22Rv1 (cell line): ENCODE results near the gene WWC1.

Experiments used
- H3K27ac ChIP-seq: fragments of 450-650 bp; 2 replicates; pipeline ENCODE4 v1.5.1; 2017
- CTCF ChIP-seq: fragments of 450-650 bp; IDR thresholded peaks from 2 replicates; pipeline ENCODE4 v1.5.1; 2017; ENCODE audit warnings: mild to moderate bottlenecking
- ZFX ChIP-seq: fragments of 450-650 bp; IDR thresholded peaks from 2 replicates; pipeline ENCODE4 v1.6.1; 2017; ENCODE audit warnings: antibody characterized with exemption, borderline replicate concordance

The WWC1 gene

GRCh38 chr5:168474319-168474718 is 182.9 kb downstream of the WWC1 start:
- no peak overlapping the region for H3K27ac ChIP-seq
- no peak for TF ChIP-seq ZFX

GRCh38 chr5:168477060-168477459 is 185.6 kb downstream of the WWC1 start:
- no peak overlapping the region for H3K27ac ChIP-seq
- no peak for TF ChIP-seq CTCF
- no peak for TF ChIP-seq ZFX

DNA sequence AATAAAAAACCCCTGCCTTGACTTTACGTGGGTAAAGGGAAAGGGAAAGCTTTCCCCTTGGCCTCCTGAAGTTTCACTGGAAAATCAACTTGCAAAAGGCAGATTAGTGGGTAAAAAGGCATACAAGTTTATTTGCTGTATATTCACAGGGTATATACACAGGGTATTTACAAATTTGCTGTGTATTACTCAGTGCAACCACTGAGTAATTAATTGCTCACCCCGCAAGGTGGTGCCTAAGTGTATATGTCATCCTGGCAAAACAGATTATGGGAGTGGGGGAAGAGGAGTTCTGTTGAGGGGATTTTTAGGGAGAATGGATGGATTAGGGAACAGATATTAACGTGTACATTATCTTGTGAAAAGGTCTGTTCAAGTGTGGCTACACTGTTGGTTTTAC is 187.7 kb downstream of the WWC1 start:
- no peak overlapping the region for H3K27ac ChIP-seq
- TF ChIP-seq ZFX (no peak), CTCF (no peak)

DNA sequence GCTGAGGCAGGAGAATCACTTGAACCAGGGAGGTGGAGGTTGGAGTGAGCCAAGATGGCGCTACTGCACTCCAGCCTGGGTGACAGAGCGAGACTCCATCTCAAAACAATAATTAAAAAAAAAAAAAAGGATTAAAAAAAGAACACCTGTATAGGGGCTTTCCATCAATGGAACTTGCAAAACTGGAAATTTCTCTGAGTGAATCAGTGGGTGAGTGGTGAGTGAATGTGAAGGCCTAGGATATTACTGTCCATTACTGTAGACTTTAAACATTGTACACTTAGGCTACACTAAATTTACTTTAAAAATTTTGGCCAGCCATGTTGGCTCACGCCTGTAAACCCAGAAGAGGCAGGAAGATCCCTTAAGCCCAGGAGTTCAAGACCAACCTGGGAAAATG is 189.2 kb downstream of the WWC1 start:
- no peak for TF ChIP-seq ZFX
- TF ChIP-seq CTCF, result no peak
- no peak overlapping the region for H3K27ac ChIP-seq

DNA sequence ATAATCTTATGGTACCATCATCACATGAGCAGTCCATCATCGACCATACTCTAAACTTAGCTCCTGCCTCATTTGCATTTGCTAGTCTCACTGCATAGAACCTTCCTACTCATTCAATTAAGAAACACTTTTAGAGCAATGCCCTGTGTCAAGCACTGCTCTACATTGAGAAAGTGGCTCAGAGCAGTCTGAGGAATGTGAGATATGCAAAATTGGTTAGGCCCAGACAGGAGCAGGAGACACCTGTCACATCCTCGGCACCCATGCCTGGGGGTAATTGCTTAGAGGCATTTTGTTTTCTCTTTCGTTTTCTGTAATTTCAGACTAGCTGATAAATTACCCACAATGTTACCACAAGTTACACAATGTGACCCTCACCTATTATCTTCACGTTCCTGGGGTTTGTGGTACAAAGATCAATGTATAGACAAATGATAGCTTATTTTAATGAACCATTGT is 189.9 kb downstream of the WWC1 start:
- TF ChIP-seq ZFX, result no peak
- TF ChIP-seq CTCF, result no peak
- no peak overlapping the region for H3K27ac ChIP-seq

DNA sequence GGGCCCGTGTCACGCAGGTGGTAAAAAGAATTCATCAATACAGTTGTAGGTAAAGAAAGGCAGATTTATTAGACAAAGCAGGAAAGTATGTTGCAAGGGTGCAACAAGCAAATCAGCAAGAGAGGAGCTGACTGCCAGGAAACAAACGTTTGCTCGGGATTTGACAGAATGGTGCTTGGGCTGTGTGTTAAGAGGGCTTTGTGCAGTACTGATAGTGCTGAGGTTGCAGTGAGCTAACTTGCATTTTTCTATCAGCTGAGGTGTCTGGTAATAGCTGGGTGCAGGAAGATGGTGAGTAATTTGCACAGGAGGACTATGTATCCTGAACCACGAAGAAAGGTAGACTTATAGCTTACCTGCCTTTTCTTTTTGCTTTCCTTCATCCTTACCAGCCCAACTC is 190.9 kb downstream of the WWC1 start:
- TF ChIP-seq CTCF (no peak), ZFX (no peak)
- no peak overlapping the region for H3K27ac ChIP-seq

- TF ChIP-seq ZFX (no peak), CTCF (peak; percentile 97)
- H3K27ac ChIP-seq, result peak within 1 kb of the TSS; percentile 70
These were observed 194.9 kb downstream of the WWC1 start, which contains the start of gene RARS1 for GRCh38 chr5:168486136-168486879. RARS1 (plus strand) TSS chr5:168486471; CDS start chr5:168486499, 28 bp downstream.

- TF ChIP-seq ZFX (no peak), CTCF (no peak)
- no peak overlapping the region for H3K27ac ChIP-seq
These were observed 197.6 kb downstream of the WWC1 start for GRCh38 chr5:168489059-168489458.
